Measurements from ENCODE around the gene FOXO3B.
"Not testable (repeated sequence)": the region's sequence is repeated elsewhere in the genome, so short reads cannot be mapped to it uniquely, and the experiment has no call there.

GRCh38 chr17:18718643-18719427 is 36.7 kb upstream of the FOXO3B start:
- not testable (repeated sequence) for TF ChIP-seq POLR2A (IDR thresholded peaks at IDR 0.05; ENCODE audit: low read length); GATA1 (IDR thresholded peaks at IDR 0.05; ENCODE audit: low read depth, low read length)
